GM13977 (cell line): ENCODE results near the gene TBCB.
A peak's percentile ranks its signal among the peaks of the same experiment; 100 is the strongest.

Experiments
- DNase-seq: peaks from one replicate; pipeline ENCODE4 v3.0.0; 2012; ENCODE audit warnings: low spot score
- in situ Hi-C: fragments of 300-500 bp; cut with MboI; formaldehyde crosslinking; loops from one replicate; pipeline ENCODE4 v1.12.0; 2022; ENCODE audit warnings: low sequenced_read_pairs, low pct_unique_long_range_greater_than_20kb, mixed read lengths, inconsistent platforms; ENCODE audit not compliant: unreplicated experiment
- TF ChIP-seq, protein P1 (sequence below): IDR thresholded peaks from 2 replicates; pipeline ENCODE4 v1.5.1; 2012; ENCODE audit warnings: mild to moderate bottlenecking, control low read depth; ENCODE audit not compliant: insufficient read depth; ENCODE audit errors: extremely low read depth, missing control alignments

The TBCB gene

DNA sequence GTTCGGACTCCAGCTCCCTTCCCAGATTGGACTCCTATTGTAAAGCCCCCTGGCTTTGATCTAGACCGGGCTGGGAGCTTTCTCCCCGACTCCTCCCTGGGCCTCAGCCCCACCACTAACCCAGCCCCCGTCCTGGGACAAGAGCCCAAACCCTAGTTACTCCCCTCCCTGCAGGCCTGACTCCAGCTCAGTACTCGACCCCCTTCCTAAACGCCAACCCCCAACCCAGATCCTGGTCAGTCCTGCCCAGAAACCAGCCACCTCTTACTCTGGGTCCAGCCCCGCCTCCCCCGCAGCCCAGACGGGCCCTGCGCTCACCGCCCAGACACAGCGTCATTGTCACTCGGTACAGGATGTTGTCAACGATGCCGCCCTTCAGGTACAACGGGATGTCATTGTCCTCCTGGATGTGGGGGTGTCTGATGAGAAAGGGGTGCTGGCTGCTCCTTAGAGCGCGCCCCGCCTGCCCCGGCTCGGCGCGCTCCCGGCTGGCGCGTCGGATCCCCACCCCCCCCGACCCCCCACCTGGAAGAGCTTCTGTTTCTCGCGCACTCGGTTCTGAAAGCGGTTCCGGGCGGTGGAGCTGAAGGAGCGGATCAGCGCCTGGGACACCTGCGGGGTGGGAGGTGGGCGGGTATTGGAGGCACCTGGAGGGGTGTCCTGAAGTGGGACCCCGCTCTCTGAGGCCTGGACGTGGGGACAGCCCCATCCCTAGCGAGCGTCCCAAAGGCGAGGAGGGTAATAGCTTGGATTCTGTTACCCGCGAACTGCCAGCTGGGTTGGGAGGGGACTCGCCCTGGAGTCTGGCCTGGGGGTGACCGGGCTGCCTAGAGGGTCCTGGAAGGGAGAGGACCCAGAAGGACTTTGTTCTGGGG lies 36.1 kb downstream of the TBCB start:
- DNase-seq: peak; percentile 23
- in situ Hi-C loops: no loop called here
- TF ChIP-seq, protein P1, sequence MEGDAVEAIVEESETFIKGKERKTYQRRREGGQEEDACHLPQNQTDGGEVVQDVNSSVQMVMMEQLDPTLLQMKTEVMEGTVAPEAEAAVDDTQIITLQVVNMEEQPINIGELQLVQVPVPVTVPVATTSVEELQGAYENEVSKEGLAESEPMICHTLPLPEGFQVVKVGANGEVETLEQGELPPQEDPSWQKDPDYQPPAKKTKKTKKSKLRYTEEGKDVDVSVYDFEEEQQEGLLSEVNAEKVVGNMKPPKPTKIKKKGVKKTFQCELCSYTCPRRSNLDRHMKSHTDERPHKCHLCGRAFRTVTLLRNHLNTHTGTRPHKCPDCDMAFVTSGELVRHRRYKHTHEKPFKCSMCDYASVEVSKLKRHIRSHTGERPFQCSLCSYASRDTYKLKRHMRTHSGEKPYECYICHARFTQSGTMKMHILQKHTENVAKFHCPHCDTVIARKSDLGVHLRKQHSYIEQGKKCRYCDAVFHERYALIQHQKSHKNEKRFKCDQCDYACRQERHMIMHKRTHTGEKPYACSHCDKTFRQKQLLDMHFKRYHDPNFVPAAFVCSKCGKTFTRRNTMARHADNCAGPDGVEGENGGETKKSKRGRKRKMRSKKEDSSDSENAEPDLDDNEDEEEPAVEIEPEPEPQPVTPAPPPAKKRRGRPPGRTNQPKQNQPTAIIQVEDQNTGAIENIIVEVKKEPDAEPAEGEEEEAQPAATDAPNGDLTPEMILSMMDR: no peak

DNA sequence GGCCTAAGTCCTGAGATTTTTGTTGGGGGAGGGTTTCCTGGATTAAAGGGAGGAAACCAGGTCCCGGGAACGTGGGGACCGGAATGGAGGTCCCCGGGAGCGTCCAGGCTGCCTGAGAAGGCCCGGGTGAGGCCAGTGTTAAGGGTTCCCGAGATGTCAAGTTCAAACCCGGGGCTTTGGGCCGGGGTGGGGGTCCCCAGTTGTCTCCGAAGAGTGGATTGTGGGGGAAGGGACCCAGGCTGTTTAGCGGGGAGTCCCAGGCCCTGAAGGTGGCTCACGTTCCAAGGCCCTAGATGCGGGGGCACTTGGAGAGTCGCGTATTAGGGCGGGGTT lies 36.7 kb downstream of the TBCB start:
- TF ChIP-seq, protein P1: no peak
- peak; percentile 39 for DNase-seq
- in situ Hi-C loops: no loop called here

DNA sequence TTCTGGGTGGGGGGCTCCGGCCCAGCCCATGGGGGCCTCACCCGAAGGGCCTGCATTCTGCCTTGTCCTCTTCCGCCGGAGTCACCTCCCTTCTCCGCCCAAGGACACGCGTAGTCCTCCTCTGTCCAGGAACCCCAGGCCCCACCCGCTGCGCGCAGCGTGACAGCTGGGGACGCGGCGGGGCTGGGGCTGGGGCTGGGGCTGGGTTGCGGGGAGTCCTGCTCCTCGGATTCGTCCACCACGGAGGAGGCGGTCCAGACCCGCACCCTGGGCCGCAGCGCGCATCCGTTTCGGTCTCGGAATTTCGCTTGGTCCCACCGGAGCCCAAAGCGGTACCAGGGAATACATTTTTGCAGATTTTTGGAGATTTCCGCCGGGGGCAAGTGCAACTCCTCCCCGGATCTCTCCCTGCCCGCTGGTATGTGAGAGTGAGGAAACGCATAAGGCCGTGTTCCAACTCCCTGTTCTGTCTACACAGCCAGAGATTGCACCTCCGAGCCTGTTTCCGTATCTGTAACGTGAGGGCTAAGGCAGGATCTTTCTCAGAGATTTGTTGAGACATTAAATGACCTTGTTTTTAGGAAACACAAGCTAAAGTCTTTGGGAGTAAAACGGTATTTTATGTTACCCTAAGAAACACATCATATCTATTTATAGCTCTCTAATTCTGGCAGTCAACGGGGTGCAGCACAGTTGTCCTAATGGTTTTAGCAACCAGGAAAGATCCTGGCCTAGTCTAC lies 37.3 kb downstream of the TBCB start, which contains the start of gene COX7A1:
Gene COX7A1 (minus strand): TSS at position 96 of the 740 bp plus-strand sequence. CDS start 40 bp downstream, at position 56.
- in situ Hi-C loops: no loop called here
- no peak for DNase-seq
- TF ChIP-seq, protein P1: no peak

DNA sequence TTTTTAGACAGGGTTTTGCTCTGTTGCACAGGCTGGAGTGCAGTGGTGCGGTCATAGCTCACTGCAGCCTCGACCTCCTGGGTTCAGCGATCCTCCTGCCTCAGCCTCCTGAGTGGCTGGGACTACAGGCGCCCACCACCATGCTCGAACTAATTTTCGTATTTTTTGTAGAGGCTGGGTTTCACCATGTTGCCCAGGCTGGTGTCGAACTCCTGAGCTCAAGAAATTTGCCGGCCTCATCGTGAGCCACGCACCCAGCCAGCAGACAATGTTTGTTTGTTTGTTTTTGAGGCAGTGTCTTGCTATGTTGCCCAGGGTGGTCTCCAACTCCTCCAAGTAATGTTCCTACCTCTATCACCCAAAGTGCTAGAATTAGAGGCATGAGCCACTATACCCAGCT lies 37.9 kb downstream of the TBCB start:
- DNase-seq: no peak
- in situ Hi-C loops: no loop called here

DNA sequence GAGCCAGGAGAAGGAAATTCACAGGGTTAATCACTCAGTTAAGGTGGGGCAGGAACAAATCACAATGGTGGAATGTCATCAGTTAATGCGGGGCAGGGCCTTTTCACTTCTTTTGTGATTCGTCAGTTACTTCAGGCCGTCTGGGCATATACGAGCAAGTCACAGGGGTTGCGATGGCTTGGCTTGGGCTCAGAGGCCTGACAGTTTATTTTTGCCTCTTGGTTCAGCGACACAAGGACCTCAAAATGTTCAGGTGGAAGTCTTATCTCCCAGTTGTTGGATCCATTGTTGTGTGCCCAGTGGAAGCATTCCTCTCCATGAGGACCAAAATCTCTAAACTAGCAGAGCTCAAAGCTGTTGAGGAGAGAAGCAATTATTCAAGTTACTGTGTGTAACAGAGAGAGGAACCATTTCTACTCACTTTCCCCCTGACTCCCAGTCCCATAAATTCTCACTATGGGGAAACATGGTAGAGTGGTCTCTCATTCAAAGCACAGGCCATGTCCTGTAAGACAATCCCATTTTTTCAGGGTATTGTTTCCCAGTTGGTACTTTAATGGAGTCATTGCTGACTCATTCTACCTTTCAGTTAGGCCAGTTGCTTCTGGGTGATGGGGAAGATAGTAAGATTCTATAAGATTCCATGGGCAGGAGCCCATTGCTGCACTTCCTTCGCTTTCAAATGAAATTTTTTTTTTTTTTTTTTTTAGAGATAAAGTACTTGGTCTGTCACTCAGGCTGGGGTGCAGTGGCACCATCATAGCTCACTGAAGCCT lies 45.7 kb downstream of the TBCB start:
- in situ Hi-C loops: no loop called here
- DNase-seq: no peak
- TF ChIP-seq, protein P1: no peak

More for the DNA sequence above, 37.9 kb downstream of the TBCB start:
- TF ChIP-seq, protein P1: no peak

DNA sequence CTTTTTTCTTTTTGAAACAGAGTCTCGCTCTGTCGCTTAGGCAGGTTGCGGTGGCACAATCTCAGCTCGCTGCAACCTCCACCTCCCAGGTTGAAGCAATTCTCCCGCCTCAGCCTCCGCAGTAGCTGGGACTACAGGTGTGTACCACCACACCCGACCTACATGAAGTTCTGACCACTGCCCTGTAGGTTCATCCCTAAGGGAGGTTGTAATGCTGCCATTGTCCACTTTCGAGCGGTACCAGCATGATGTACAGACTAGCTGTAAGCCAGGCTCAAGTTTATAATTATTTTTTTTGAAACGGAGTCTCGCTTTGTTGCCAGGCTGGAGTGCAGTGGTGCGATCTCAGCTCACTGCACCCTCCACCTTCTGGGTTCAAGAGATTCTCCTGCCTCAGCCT lies 48.5 kb downstream of the TBCB start:
- DNase-seq: no peak
- TF ChIP-seq, protein P1: no peak
- in situ Hi-C loops: no loop called here
